Activated CD8-positive, alpha-beta memory T cell treated with anti-CD3 and anti-CD28 coated beads for 1 hour (primary cell): ENCODE results near the gene PARD6B.
"Not testable (repeated sequence)": the region's sequence is repeated elsewhere in the genome, so short reads cannot be mapped to it uniquely, and the experiment has no call there.

Source experiments
- DNase-seq, 2 donors: peaks; one replicate each; pipeline ENCODE4 v3.0.0-alpha.2; 2020; ENCODE audit warnings: low read depth in 1 of 2; ENCODE audit errors: extremely low read depth in 1 of 2

PARD6B gene, protein sequence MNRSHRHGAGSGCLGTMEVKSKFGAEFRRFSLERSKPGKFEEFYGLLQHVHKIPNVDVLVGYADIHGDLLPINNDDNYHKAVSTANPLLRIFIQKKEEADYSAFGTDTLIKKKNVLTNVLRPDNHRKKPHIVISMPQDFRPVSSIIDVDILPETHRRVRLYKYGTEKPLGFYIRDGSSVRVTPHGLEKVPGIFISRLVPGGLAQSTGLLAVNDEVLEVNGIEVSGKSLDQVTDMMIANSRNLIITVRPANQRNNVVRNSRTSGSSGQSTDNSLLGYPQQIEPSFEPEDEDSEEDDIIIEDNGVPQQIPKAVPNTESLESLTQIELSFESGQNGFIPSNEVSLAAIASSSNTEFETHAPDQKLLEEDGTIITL

DNA sequence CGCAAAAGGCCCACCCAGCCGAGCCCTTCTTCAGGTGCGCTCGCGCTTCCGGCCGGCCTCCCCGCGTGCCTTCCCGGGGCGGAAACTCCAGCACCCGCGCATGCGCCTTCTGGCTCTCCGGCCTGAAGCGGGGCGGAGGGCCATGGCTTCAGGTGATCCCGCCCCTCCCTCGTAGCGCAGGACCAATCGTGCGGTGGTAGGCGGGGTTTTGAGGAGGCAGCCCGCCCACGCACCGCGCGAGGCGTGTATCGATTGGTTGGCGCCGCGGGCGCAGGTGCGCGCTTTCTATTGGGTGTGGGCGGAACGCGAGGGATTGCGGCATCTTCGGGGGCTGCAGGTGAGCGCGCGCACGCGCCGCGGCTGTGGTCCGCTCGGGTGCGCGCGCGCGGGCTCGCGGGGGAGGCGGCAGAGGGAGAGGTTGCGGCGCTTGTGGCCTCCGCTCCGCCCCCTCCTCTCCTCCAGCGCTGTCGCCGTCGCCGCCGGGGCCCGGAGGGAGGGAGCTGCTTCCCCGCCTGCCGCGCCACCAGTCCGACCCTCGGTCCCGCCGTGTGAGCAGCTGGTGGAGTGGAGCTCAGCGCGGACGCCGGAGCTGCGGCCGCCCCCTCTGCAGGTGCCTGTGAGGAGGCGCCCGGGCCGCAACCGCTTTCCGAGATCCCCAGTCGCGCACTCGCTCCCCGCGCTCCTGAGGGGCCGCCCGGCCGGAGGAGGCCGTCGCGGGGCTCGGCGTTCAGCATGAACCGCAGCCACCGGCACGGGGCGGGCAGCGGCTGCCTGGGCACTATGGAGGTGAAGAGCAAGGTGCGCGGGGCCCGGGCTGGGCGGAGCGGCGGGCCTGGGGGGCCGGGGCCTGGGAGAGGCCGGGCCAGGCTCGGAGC is at the start of gene PARD6B:
TSS of gene PARD6B (plus strand) at position 526 of the 875 bp plus-strand sequence. CDS start at position 733, 207 bp downstream.
- peak; percentile 99 for DNase-seq

DNA sequence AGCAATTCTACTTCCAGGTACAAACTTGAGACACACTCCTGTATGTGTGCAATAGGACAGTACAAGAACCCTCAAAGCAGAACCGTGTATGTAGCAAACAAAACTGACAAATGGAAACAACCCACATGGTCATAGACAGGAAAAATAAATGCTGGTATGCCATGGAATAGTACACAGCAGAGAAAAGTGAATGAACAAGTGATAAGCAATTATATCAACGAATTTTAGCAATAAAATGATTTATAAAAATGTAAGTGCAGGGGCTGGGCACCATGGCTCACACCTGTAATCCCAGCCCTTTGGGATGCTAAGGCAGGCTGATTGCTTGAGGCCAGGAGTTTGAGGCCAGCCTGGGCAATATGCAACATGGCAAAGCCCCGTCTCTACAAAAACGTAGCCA is 49.3 kb upstream of the PARD6B start:
- DNase-seq: no peak

DNA sequence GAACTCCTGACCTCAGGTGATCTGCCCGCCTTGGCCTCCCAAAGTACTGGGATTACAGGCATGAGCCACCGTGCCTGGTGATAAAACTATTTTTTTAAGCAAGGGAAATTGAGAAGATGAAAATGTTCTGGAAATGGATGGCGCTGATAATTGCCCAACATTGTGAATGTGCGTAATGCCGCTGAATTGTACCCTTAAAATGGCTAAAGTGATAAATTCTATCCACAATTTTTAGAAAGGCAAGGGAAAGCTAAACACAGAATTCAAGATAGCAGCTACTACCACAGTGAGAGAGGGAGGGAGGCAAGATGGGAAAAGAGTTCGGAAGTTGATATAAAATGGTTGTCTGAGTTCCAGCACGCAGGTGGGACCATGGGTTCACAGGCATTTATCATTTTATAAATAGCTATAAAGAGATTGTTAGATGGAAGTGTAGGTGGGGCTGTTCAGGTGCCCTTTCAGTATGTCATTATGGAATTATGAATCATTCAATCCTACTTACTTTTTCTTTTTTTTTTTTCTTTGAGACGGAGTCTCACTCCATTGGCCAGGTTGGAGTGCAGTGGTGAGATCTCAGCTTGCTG is 48.3 kb upstream of the PARD6B start:
- DNase-seq: no peak

DNA sequence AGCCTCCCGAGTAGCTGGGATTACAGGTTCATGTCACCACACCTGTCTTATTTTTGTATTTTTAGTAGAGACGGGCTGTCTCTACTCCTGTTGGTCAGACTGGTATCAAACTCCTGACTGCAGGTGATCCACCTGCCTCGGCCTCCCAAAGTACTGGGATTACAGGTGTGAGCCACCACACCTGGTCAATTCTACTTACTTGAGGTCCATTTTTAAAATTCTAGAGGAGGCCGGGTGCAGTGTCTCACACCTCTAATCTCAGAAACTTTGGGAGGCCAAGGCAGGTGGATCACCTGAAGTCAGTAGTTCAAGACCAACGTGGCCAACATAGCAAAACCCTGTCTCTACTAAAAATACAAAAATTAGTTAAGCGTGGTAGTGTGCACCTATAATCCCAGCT is 47.8 kb upstream of the PARD6B start:
- no peak for DNase-seq

DNA sequence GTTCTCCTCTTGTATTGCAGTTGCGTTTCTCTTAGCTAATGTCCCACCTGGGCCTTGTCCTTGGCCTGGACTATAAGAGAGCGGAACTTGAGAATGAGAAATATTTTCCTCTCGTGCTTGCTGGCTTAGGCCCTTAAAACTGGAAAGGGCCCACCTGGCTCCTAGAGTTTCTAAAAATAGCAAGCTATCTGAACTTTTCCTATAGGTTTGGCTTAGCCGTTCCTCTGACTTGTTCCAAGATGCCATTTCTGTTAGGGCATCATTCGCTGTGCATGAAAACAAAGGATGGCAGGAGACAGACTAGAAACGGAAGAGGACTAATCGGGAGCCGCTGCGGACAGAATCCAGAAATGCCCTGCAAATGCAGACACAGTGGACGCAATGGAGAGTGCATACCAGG is 44.6 kb upstream of the PARD6B start:
- DNase-seq: no peak

DNA sequence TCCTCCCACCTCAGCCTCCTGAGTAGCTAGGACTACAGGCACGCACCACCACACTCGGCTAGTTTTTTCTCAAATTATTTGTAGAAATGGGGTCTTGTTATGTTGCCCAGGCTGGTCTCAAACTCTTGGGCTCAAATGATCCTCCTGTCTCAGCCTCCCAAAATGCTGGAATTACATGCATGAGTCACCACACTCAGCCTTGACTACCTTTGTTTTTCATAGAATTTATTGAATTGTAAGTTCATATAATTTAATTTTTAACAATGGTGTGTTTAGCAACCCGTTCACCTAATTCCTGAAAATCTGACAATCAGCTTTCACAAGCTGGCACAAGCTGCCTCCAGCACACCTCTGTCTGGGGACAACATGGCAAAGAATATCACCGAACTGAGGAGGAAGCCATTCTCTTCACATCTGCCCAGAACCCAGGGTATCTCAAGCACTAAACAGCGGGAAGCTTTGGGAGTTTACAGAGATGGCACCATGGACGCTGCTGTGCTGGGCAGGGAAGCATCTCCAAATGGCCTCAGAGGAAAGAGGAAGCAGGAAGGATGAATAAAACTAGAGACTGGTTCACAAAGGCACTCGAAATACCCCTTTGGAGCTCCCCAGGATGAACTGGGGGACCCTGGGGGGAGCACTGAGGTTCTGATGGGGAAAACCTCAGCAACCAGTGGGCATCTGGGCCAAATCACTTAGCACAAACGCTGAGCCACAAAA is 43.0 kb upstream of the PARD6B start:
- no peak for DNase-seq

DNA sequence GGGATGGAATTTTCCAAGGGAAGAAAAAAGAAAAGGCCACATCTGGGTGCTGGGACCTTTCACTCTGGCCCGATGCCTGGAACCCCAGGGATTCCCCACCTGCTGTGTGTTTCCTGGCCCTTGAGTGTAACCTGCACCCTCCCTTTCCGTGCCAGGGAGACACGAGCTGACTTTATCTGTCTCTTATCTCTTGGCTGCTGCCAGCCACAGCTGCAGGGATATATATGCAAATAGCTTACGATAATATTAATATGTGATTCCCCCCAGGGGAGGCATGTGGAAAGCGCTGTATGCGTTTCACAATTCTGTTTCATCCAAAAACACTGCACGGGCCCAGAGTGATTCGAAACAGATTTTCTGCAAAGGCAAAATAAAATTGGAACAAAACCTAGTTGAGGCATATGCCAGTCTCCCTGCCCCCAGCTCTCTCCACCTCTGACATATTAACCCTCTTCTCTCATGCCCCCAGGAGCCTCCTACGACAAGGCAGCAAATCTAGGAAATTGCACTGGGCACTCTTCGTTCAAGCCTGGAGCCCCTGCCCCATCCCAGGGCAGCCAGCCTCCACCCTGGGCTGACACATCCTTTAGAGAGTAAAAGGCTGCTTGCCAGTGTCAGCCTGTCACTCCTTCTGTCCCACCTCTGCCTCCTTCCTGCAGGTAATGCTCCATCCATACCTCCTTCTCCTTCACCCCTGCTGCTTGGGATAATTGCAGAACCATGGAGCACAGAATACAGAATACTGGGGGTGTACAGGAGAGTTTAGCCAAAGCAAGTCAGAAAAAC is 41.3 kb upstream of the PARD6B start:
- DNase-seq: no peak

DNA sequence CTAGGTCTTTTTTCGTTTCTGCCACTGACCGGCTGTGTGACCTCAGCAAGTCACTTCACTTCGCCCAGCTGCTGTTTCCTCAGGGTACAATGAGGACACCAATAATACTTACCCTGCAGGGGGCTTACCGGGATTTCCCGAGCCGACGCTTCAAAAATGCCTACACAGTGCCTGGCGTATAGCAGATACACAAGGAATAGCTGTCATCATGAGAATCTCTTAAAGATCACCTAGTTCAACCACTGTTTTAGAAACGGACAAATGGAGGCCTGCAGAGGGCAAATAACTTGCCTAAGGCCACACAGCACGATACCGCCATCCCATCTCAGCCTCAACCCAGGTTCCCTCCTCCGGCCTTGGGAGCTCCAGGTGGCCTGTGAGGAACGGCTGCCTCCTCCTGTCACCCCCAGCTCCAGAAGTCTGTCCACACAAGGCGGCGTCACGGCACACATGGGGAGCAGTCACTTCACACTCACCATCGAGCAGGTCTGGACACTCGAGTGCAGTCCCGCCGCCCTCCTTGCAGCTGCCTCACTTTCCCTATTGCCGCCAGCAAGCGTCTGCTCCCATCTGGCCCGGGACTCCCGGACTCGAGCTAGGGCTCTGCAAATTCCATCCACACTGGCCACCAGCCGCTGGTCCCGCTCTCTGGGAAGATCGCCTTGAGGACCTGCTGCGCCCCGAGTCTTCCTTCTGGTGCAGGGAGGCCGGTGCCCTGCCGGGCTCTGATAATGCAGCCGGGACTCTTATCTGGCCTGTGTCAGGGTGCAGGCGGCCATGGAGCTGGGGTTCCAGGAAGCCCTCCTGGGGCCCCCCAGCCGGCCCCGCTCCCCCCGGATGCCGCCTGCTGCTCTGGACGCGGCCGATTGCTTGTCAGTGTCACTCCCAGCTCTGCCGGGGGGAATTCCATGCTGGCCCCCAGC is 40.5 kb upstream of the PARD6B start, which contains the start of gene RIPOR3:
TSS of gene RIPOR3 (minus strand) at position 893 of the 923 bp plus-strand sequence. CDS start at position 479, 414 bp downstream.
- DNase-seq: no peak

DNA sequence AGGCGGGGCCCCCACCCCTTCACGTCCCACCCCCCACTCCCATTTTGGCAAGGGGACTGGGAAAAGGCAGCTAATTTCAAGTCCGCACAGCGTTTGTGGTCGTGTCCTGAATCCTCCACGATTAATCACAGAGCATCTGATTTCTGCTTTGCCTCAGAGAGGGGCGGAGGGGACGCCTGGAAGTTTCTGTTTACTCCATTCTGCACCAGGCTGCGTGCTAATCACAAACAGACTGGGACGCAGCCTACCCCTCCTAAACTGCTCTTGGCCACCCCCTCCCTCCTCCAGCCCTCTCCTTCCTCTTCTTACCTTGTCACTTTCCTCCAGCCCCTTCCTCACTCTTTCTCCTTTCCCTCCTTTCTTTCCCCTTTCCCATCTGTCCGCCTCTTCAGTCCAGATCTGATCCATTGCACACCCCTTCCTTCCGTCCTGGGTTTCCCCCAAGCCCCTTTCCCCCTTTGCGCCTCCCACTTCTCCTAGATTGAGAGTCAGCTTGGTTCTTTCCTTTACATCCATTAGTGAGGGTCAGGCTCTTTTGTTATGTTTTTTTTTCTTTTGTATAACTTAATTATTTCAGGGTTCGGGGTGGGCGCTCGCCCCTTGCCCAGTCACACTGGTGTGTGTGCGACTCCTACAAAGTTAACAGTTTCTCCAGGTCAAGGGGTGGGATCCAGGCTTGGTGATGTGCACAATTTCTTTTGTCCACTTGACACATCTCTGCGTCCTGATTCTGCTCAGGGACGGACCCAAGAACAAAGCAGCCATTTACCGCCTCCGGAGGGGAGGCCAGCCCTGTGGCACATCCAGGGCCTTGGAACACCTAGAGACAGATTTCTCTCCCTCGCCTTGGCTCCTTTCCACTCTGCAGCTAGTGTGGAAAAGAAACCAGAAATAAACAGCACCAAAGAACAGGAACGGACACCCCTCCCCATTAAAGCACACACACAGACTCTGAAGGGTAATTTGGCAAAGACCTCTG is 39.5 kb upstream of the PARD6B start:
- no peak for DNase-seq

DNA sequence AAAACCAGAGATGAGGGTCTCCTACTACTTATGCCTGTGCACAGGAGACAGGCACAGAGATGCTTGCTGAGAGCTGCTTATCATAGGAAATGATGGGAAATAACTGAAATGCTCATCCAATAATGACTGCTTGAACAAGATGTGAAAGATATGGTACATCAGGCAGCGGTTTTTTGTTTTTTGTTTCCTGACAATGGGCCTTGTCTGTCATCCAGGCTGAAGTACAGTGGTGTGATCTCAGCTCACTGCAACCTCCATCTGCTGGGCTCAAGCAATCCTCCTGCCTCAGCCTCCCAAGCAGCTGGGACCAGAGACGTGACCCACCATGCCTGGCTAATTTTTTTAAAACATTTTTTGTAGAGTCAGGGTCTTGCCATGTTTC is 38.8 kb upstream of the PARD6B start:
- no peak for DNase-seq

DNA sequence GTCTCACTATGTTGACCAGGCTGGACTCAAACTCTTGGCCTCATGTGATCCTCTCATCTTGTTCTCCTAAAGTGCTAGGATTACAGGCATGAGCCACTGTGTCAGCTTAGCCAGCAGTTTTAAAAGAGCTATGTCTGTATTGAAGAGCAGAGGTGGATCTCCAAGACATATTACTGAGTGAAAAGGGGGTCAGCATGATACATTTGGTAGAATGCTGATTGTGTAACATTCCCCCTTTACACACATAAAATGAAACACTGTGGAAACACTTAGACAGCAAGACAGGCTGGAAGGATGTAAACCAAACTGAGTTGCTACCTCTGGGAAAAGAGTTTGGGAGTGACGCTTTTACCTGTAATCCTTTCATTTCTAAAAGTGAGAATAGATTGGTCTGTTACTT is 38.4 kb upstream of the PARD6B start:
- DNase-seq: no peak

DNA sequence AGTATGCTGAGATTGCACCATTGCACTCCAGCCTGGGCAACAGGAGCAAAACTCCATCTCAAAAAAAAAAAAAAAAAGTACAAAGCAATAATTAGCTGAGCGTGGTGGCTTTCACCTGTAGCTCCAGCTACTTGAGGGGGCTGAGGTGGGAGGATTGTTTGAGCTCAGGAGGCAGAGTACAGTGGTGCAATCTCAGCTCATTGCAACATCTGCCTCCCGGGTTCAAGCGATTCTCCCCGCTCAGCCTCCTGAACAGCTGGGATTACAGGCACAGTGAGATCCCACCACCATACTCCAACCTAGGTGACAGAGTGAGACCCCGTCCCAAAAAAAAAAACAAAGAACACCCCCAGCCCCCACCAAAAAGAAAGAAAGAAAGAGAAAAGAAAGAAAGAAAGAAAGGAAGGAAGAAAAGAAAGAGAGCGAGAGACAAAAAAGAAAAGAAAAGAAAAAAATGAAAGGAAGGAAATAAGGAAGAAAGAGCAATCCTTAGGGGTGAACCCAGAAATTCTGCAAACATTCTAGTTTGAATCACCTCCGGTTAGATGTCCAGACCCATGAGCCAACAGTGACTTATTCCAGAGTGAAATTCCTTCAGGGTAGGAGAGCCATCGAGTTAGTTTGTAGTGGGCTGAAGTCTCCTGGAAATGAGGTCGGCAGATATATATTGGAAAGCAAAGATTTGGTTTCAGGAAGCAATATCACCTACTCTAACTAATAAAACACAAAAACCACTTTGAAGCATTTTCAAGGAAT is 36.8 kb upstream of the PARD6B start:
- no peak for DNase-seq

DNA sequence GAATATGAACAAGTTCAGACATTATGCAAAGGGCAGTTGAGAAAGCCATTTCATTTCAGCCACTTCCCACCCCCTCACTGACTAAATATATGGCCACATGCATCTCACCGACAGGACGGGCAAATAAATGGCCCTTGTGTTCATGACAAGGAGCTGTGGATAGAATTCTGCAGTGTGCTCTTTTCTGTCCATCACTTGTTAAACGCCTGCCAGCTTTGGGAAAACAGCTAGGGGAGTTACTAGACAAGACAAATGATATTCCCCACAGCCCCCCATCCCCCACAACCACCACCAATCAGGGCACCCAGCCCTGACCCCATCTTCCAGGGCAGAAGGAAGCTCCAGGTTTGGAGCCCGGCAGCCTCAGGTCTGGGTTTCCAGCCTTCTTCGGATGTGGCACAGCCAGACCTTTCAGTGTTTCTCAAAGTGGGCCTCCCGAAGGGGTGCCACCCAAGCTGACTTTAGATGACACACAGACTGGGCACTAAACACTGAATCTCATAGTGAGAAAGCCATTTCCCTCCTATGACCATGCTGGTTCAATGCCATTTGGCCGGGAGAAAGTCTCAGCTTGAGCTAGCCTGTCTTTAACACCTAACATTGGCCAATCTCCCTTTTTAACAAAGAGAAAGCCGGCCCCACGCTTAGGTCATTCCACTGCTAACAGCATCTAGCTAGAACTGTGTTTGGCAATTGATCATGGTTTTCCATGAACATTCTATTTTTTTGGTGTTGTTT is 36.1 kb upstream of the PARD6B start:
- DNase-seq: no peak

DNA sequence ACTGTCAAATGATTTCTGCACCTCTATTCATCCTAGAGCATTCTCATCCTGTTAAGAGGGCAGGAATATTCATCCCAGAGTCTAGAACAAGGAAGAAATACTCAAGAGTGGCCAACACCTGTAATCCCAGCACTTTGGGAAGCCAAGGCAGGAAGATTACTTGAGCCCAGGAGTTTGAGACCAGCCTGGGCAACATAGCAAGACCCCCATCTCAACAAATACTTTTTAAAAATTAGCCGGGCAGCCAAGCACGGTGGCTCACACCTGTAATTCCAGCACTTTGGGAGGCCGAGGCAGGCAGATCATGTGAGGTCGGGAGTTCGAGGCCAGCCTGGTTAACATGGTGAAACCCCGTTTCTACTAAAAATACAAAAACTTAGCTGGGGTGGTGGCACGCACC is 33.1 kb upstream of the PARD6B start:
- not testable (repeated sequence) for DNase-seq

DNA sequence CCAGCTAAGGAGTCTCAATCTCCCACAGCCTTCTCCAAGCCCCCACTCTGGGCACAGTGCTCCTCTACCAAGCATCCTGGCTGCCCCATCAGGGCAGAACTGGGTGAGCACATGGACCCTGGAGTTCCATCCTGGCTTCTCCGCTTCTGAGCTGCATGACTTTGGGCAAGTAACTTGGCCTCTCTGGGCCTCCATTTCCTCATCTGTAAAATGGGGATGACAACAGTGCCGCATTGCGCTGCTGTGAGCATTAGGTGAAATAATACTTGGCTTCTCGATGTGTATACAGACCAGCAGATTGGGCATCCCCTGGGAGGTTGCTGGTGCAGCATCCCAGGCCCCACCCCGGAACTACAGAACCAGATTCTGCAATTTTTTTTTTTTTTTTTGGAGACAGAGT is 31.7 kb upstream of the PARD6B start:
- no peak for DNase-seq
